ENCODE results near the gene PPP1R26. TPM values are rescaled to one million over a fixed set of nuclear protein-coding genes. Genes with fewer than 3 reads are reported as not detected.

Gene PPP1R26
- polyA plus RNA-seq, 1 experiment, result 6.0 TPM

DNA sequence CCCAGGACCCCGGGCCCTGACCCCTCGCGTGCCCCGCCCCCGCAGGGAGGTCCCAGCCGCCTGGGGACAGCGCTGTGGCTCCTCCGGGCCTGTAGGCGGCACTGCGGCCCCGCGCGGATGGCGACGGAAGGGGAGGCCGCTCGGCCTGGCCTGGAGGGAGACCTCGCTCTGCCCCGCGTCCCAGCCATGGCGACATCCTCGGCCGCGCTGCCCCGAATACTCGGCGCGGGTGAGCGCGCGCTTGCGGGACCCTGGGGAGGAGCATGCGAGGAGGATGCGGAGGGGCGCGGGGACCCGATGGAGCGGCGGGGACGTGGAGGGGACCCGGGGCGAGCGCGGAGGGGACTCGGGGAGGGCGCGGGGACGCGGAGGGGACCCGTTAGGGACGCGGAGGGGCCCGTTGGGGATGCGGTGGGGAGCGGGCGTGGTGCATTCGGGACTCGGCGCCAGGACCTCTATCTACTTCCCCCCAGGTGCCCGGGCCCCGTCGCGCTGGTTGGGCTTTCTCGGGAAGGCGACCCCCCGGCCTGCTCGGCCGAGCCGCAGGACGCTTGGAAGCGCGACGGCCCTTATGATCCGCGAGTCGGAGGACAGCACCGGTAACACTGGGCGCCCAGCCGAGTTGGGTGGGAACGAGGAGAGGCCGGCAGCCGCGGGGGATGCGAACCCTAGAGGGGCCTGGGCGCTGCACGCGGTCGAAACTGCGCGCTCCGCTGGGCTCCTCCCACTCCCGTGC is 21.1 kb downstream of the PPP1R26 start, which contains the start of gene MRPS2:
Gene MRPS2, plus strand, starts transcription at position 158 of the 736 bp plus-strand sequence. Its CDS starts 29 bp downstream, at position 187.
- Histone ChIP-seq H3K4me3 (ENCODE audit: low read depth, low read length) (peak within 1 kb of the TSS; percentile 91), H3K36me3 (ENCODE audit: control insufficient read depth, insufficient read depth, low read length) (peaks cover 30% of the 10 kb centered on the region), H3K27me3 (ENCODE audit: control insufficient read depth, insufficient read depth, low read length) (no peaks in the 10 kb centered on the region)
- TF ChIP-seq, protein P1, sequence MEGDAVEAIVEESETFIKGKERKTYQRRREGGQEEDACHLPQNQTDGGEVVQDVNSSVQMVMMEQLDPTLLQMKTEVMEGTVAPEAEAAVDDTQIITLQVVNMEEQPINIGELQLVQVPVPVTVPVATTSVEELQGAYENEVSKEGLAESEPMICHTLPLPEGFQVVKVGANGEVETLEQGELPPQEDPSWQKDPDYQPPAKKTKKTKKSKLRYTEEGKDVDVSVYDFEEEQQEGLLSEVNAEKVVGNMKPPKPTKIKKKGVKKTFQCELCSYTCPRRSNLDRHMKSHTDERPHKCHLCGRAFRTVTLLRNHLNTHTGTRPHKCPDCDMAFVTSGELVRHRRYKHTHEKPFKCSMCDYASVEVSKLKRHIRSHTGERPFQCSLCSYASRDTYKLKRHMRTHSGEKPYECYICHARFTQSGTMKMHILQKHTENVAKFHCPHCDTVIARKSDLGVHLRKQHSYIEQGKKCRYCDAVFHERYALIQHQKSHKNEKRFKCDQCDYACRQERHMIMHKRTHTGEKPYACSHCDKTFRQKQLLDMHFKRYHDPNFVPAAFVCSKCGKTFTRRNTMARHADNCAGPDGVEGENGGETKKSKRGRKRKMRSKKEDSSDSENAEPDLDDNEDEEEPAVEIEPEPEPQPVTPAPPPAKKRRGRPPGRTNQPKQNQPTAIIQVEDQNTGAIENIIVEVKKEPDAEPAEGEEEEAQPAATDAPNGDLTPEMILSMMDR (IDR thresholded peaks at IDR 0.05; ENCODE audit: insufficient read depth, low read depth, low read length), result peak; percentile 73
- ChIA-PET CTCF (interaction anchor here (2.0 kb wide), 1 partner anchor 20 kb away, joined by 8 read pairs; no protein-coding TSS in a partner anchor), POLR2A (no interaction called here)
- no peak for DNase-seq (ENCODE audit: low read depth)

DNA sequence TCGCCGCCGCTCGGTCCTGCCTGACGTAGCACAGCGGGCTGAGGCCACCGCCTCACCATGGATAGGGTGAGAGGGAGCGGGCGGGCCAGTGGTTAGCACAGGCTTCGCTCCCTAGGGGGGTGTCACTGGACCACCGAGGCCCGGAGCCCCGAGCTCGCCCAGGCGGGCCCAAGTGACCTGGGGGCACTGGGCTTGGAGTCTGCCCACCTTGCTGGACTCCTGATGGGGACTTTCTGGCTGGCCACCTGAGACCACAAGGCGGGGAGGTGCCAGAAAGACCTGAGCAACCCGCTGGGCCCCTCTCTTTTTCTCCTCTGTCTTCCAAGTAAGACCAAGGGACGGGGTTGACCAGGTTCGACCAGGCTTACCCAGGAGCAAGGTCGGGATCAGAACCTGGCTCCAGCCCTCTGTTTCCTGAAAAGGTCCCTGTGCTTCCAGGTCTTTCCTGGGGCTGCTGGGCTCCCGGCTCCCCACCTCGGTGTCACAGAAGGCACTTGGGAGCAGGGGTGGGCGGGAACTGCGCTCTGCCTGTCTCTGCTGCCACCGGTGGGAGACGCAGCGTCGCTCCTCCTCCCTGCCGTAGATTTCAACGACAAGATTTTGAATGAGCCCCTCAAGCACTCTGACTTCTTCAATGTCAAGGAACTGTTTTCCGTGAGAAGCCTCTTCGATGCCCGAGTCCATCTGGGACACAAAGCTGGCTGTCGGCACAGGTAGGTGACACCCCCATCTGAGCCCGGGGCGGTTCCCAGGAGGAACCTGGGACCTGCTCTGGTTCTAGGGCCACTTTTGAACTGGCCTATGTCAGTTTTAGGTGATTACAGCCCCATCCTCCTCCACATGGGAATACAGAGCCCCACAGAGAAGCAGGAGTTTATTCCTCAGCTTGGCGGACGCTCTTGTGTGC is 21.9 kb downstream of the PPP1R26 start:
- ChIA-PET POLR2A (no interaction called here), CTCF (no interaction called here)
- H3K4me3 ChIP-seq (ENCODE audit: low read depth, low read length), result peak overlapping the region; percentile 91
- no peak for DNase-seq (ENCODE audit: low read depth)
- H3K36me3 ChIP-seq (ENCODE audit: control insufficient read depth, insufficient read depth, low read length), result peaks cover 30% of the 10 kb centered on the region
- H3K27me3 ChIP-seq (ENCODE audit: control insufficient read depth, insufficient read depth, low read length), result no peaks in the 10 kb centered on the region
- TF ChIP-seq, protein P1 (IDR thresholded peaks at IDR 0.05; ENCODE audit: insufficient read depth, low read depth, low read length), result no peak

DNA sequence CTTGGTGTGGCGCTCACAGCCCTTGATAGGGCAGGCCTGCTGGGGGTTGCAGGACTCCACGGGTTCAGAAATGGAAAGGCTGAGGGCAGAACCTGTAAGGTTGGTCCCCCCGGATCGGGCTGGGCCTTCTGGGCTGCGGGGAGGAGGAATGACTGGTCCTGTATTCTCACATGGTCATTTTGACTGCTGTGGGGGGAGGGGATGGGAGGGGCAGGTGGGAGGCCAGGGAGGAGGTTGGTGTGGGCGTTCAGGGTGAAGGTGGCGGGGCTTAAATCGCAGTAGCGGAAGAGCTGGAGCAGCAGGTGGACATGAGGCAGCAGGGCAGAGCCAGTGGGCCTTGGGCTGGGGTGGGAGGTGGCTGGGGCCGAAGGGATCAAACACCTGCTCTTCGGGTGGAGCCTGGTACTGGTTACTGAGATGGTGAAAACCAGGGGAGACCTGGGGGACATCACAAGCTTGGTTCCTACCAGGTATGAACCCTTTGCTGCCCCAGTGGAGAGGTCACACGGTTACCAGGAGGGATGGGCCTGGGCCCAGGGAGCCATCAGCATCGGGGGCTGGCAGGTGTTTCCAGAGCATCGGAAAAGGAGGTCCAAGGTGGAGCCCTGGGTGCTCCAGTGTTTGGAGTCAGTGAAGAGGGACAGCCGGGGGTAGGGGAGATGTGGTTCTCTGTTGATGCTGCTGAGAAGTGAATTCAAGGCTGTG is 22.7 kb downstream of the PPP1R26 start:
- Histone ChIP-seq H3K36me3 (ENCODE audit: control insufficient read depth, insufficient read depth, low read length) (peaks cover 30% of the 10 kb centered on the region), H3K27me3 (ENCODE audit: control insufficient read depth, insufficient read depth, low read length) (no peaks in the 10 kb centered on the region), H3K4me3 (ENCODE audit: low read depth, low read length) (no peak overlapping the region; the same call in 1 of the 2 replicates)
- TF ChIP-seq, protein P1 (IDR thresholded peaks at IDR 0.05; ENCODE audit: insufficient read depth, low read depth, low read length), result no peak
- DNase-seq (ENCODE audit: low read depth), result no peak
- ChIA-PET CTCF (no interaction called here), POLR2A (no interaction called here)

DNA sequence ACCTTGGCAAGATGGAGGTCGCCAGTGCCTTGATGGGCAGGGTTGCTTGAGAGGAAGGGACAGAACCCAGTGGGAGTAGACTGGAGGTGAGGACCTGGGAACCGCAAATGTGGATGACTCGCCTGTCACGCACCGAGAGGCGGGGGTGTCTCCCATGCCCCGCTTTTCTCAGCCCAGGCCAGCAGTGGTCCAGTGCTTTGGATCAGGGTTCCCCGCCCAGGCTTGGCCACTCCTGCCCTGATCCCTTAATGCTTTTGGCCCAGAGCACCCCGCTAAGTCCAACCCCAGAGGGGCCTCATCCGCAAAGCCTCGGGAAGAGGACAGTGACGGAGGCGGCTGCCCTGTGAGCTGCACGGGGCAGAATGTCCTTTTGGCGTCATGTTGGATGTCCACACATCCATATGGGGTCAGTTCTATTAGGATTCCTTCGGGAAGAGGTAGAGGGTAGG is 23.3 kb downstream of the PPP1R26 start:
- POLR2A ChIA-PET, result no interaction called here
- H3K4me3 ChIP-seq (ENCODE audit: low read depth, low read length), result no peak overlapping the region
- no peak for DNase-seq (ENCODE audit: low read depth)
- CTCF ChIA-PET, result interaction anchor here (3.3 kb wide), 1 partner anchor 22 kb away, joined by 10 read pairs; no protein-coding TSS in a partner anchor
- TF ChIP-seq, protein P1 (IDR thresholded peaks at IDR 0.05; ENCODE audit: insufficient read depth, low read depth, low read length), result no peak
- H3K36me3 ChIP-seq (ENCODE audit: control insufficient read depth, insufficient read depth, low read length), result peaks cover 30% of the 10 kb centered on the region
- no peaks in the 10 kb centered on the region for H3K27me3 ChIP-seq (ENCODE audit: control insufficient read depth, insufficient read depth, low read length)

All from BJ (cell line).